ENCODE results near the gene FIGN. TPM values are rescaled to one million over a fixed set of nuclear protein-coding genes. Genes with fewer than 3 reads are reported as not detected.

Gene FIGN
- total and polyA plus RNA-seq, 2 of the 4 experiments (the other 2 are of a cell fraction): 0.77 to 0.90 TPM

- H3K56ac ChIP-seq (ENCODE audit: extremely low read depth, insufficient read depth, low read length): no peak overlapping the region
- CTCF ChIA-PET: no interaction called here
- no peaks in the 10 kb centered on the region for H4K20me1 ChIP-seq (ENCODE audit: insufficient read depth, low read length)
- DNase-seq (peak; percentile 54), ATAC-seq (ENCODE audit: low read depth) (peak; percentile 97)
- H3K36me3 ChIP-seq (ENCODE audit: control insufficient read depth, insufficient read depth, low read length): no peaks in the 10 kb centered on the region
- H3K9ac ChIP-seq (ENCODE audit: low read depth, low read length): no peak overlapping the region
- no peak overlapping the region for H3K18ac ChIP-seq (ENCODE audit: low read depth, low read length)
- no TSS peak for BruUV-seq (replicated peaks)
- H3K27me3 ChIP-seq (ENCODE audit: control insufficient read depth, insufficient read depth, low read length): no peaks in the 10 kb centered on the region
- peaks cover 3% of the 10 kb centered on the region; the same call in 1 of the 2 replicates for H3K4me1 ChIP-seq (ENCODE audit: control insufficient read depth, insufficient read depth, low read length)
- H3K23ac ChIP-seq (ENCODE audit: low read depth, low read length): no peak overlapping the region
- no peak overlapping the region for H4K5ac ChIP-seq (ENCODE audit: low read depth, low read length)
- no peak overlapping the region for H2AFZ ChIP-seq (replicated peaks; ENCODE audit: low read length, poor library complexity)
- H2AK5ac ChIP-seq (ENCODE audit: low read depth, low read length): peak overlapping the region; percentile 38; the same call in 1 of the 2 replicates
- TF ChIP-seq NFE2L2 (IDR thresholded peaks at IDR 0.05; ENCODE audit: low read depth, low read length): 0 out of 2 replicates have a peak, but pooled peaks have one; percentile 19
- no peak for TF ChIP-seq POLR2A (IDR thresholded peaks at IDR 0.05; ENCODE audit: low read depth, low read length)
- H3K27ac ChIP-seq (ENCODE audit: insufficient read depth, low read length): no peak overlapping the region
- H2BK20ac ChIP-seq (ENCODE audit: low read depth, low read length): 0 out of 2 replicates have a peak overlapping the region, but pooled peaks have one; percentile 14
- H3K9me3 ChIP-seq (ENCODE audit: control insufficient read depth, insufficient read depth, low read length): no peaks in the 10 kb centered on the region
- WGBS, 2 experiments (ENCODE audit: extremely low coverage in 2 of 2, insufficient read length in 1 of 2): 76% methylated on average over 2 of the region's 7 CpGs; no CpG with 5 or more reads in 1 of the 2 experiments
- no peak overlapping the region for H2AK9ac ChIP-seq (replicated peaks; ENCODE audit: low read depth, low read length, poor library complexity)
- peak overlapping the region; percentile 27; the same call in 1 of the 2 replicates for H3K4ac ChIP-seq (ENCODE audit: low read depth, low read length)
- in situ Hi-C loops (cut with MboI; ENCODE audit: low sequenced_read_pairs): no loop called here
- peaks cover 4 to 7% of the 10 kb centered on the region in 2 experiments; a peak in 2 of 4 replicates for H3K79me1 ChIP-seq (ENCODE audit: low read depth in 1 of 2, low read length in 2 of 2)
- no peak overlapping the region for H3K4me3 ChIP-seq (ENCODE audit: insufficient read depth, low read depth, low read length)
- peak overlapping the region; percentile 53; the same call in 2 of the 3 replicates for H2BK15ac ChIP-seq (ENCODE audit: low read depth, low read length)
- intact Hi-C loops (cut with micrococcal nuclease): no loop called here
- peaks cover 4% of the 10 kb centered on the region; the same call in 1 of the 2 replicates for H3K9me1 ChIP-seq (ENCODE audit: insufficient read depth, low read length)
- POLR2A ChIA-PET (ENCODE audit: unreplicated experiment): no interaction called here
- dilution Hi-C loops (cut with HindIII; ENCODE audit: low sequenced_read_pairs, unreplicated experiment): no loop called here
- peak overlapping the region; percentile 23; the same call in 1 of the 2 replicates for H2BK120ac ChIP-seq (ENCODE audit: low read depth, low read length)
- H4K91ac ChIP-seq (ENCODE audit: insufficient read depth, low read depth, low read length): no peak overlapping the region; the same call in 1 of the 2 replicates
- peak overlapping the region; percentile 41; the same call in 1 of the 2 replicates for H3K14ac ChIP-seq (replicated peaks; ENCODE audit: low read depth, low read length)
- peak overlapping the region in 1 of 2 experiments; percentile 46; a peak in 1 of 4 replicates for H4K8ac ChIP-seq (ENCODE audit: low read depth in 2 of 2, low read length in 2 of 2)
- peak overlapping the region; percentile 15 for H3K4me2 ChIP-seq (ENCODE audit: low read depth, low read length)
- H2BK5ac ChIP-seq (ENCODE audit: low read depth, low read length, poor library complexity, severe bottlenecking): no peak overlapping the region
These were observed 43.0 kb downstream of the FIGN start for GRCh38 chr2:163692611-163693482.

Data from IMR-90 (cell line).